Calu3 (cell line): ENCODE measurements around the gene CCDC69. TPM values are rescaled to one million over a fixed set of nuclear protein-coding genes. Genes with fewer than 3 reads are reported as not detected.

ENCODE experiments used
- BruUV-seq: library from RNA; stranded (reverse); fragments of 400-500 nt; replicated peaks from 2 replicates; lab custom pipeline; 2021; lab: Mats Ljungman, UMichigan
- CTCF ChIA-PET: fragments of 300-600 bp; sonication (Branson Sonifier 250); formaldehyde crosslinking; loops from one replicate; lab custom pipeline; 2022; ENCODE audit warnings: antibody characterized with exemption; lab: Charles Lee
- DNase-seq: peaks from one replicate; pipeline ENCODE4 v3.0.0; 2022
- H3K27ac Mint-ChIP-seq: one replicate; pipeline ENCODE4 v1.8.0; 2022; ENCODE audit warnings: mixed read lengths; ENCODE audit not compliant: unreplicated experiment
- H3K27me3 Mint-ChIP-seq: one replicate; pipeline ENCODE4 v1.8.0; 2022; ENCODE audit warnings: mixed read lengths; ENCODE audit not compliant: unreplicated experiment
- H3K36me3 Mint-ChIP-seq: one replicate; pipeline ENCODE4 v1.8.0; 2022; ENCODE audit warnings: mild to moderate bottlenecking, moderate library complexity, mixed read lengths; ENCODE audit not compliant: insufficient read depth, unreplicated experiment
- H3K4me1 Mint-ChIP-seq: one replicate; pipeline ENCODE4 v1.8.0; 2022; ENCODE audit warnings: mild to moderate bottlenecking, low read depth, mixed read lengths; ENCODE audit not compliant: unreplicated experiment
- H3K4me3 Mint-ChIP-seq: one replicate; pipeline ENCODE4 v1.8.0; 2022; ENCODE audit warnings: mild to moderate bottlenecking, low read depth, moderate library complexity, mixed read lengths; ENCODE audit not compliant: unreplicated experiment
- H3K9me3 Mint-ChIP-seq: one replicate; pipeline ENCODE4 v1.8.0; 2022; ENCODE audit warnings: low read depth, mixed read lengths; ENCODE audit not compliant: unreplicated experiment
- CTCF ChIP-seq: fragments of 200-600 bp; IDR thresholded peaks from one replicate; pipeline ENCODE4 v1.8.0; 2022; ENCODE audit warnings: antibody characterized with exemption; ENCODE audit not compliant: unreplicated experiment
- intact Hi-C: fragments of 100-400 bp; cut with micrococcal nuclease; formaldehyde crosslinking; loops from one replicate; pipeline ENCODE4 v1.10.0; 2022; ENCODE audit not compliant: unreplicated experiment
- total RNA-seq: library from RNA; stranded (reverse); gene quantifications from 2 replicates; pipeline ENCODE4 v1.2.3, GENCODE V29; 2022

The CCDC69 gene
- total RNA-seq, 1 experiment from 2014 or later = 1.0 TPM

GRCh38 chr5:151196556-151197290, 27.2 kb downstream of the CCDC69 start:
- Mint-ChIP-seq H3K4me1 (no peaks in the 10 kb centered on the region), H3K36me3 (no peaks in the 10 kb centered on the region), H3K27ac (no peak overlapping the region), H3K9me3 (no peaks in the 10 kb centered on the region), H3K4me3 (no peak overlapping the region), H3K27me3 (peaks cover 31% of the 10 kb centered on the region)
- no TSS peak for BruUV-seq
- CTCF ChIA-PET = no interaction called here
- DNase-seq = no peak
- TF ChIP-seq CTCF = no peak
- intact Hi-C loops = no loop called here

GRCh38 chr5:151195622-151196021, 28.3 kb downstream of the CCDC69 start:
- no peak for DNase-seq
- no peak for TF ChIP-seq CTCF
- CTCF ChIA-PET = no interaction called here
- Mint-ChIP-seq H3K36me3 (no peaks in the 10 kb centered on the region), H3K27ac (no peak overlapping the region), H3K27me3 (peaks cover 31% of the 10 kb centered on the region), H3K9me3 (peaks cover 4% of the 10 kb centered on the region), H3K4me3 (no peak overlapping the region), H3K4me1 (no peaks in the 10 kb centered on the region)
- no TSS peak for BruUV-seq
- intact Hi-C loops = no loop called here

- intact Hi-C loops = no loop called here
- H3K27me3 Mint-ChIP-seq = peaks cover 18% of the 10 kb centered on the region
- H3K9me3 Mint-ChIP-seq = peaks cover 4% of the 10 kb centered on the region
- DNase-seq = no peak
- H3K36me3 Mint-ChIP-seq = no peaks in the 10 kb centered on the region
- CTCF ChIA-PET = interaction anchor here (0.7 kb wide), 2 partner anchors 168 to 242 kb away, joined by 3 to 4 read pairs; no protein-coding TSS in a partner anchor
- no peak for TF ChIP-seq CTCF
- no TSS peak for BruUV-seq
- H3K4me1 Mint-ChIP-seq = no peaks in the 10 kb centered on the region
- no peak overlapping the region for H3K4me3 Mint-ChIP-seq
- H3K27ac Mint-ChIP-seq = no peak overlapping the region
These were observed 31.3 kb downstream of the CCDC69 start for GRCh38 chr5:151192626-151193025.

- Mint-ChIP-seq H3K4me3 (no peak overlapping the region), H3K27me3 (peaks cover 25% of the 10 kb centered on the region)
- CTCF ChIA-PET = interaction anchor here (0.6 to 0.7 kb wide), 3 partner anchors 17 to 243 kb away, joined by 3 to 4 read pairs (median 3); no protein-coding TSS in a partner anchor
These were observed 32.2 kb downstream of the CCDC69 start for GRCh38 chr5:151191661-151192060.

More at GRCh38 chr5:151191661-151192060, 32.2 kb downstream of the CCDC69 start:
- DNase-seq = no peak
- Mint-ChIP-seq H3K9me3 (peaks cover 4% of the 10 kb centered on the region), H3K36me3 (no peaks in the 10 kb centered on the region), H3K4me1 (no peaks in the 10 kb centered on the region), H3K27ac (no peak overlapping the region)
- BruUV-seq = no TSS peak
- intact Hi-C loops = no loop called here
- no peak for TF ChIP-seq CTCF
